Measurements from ENCODE around the gene PIRT.

The PIRT gene

GRCh38 chr17:10837921-10838320 is at the start of gene PIRT:
TSS of gene PIRT (minus strand) at chr17:10838087. CDS start at chr17:10825645, 12,442 bp downstream.
- CTCF ChIA-PET, result no interaction called here
- no peak within 1 kb of the TSS for H3K27ac ChIP-seq
- POLR2A ChIA-PET (ENCODE audit: low non-redundant PET), result no interaction called here
- DNase-seq (ENCODE audit: low spot score), result no peak
- TF ChIP-seq CTCF (conservative IDR thresholded peaks at IDR 0.05; ENCODE audit: low read depth), result no peak

- no peak for TF ChIP-seq CTCF (conservative IDR thresholded peaks at IDR 0.05; ENCODE audit: low read depth)
- DNase-seq (ENCODE audit: low spot score), result no peak
- H3K27ac ChIP-seq, result no peak overlapping the region
- ChIA-PET CTCF (interaction anchor here (0.6 kb wide), 1 partner anchor 181 kb away, joined by 3 read pairs; no protein-coding TSS in a partner anchor), POLR2A (ENCODE audit: low non-redundant PET) (no interaction called here)
These were observed 44.1 kb upstream of the PIRT start for GRCh38 chr17:10881959-10882358.

GRCh38 chr17:10879190-10879836 is 41.4 kb upstream of the PIRT start:
- H3K27ac ChIP-seq, result no peak overlapping the region
- POLR2A ChIA-PET (ENCODE audit: low non-redundant PET), result no interaction called here
- TF ChIP-seq CTCF (conservative IDR thresholded peaks at IDR 0.05; ENCODE audit: low read depth), result no peak
- DNase-seq (ENCODE audit: low spot score), result no peak
- CTCF ChIA-PET, result interaction anchor here (0.7 kb wide), 1 partner anchor 1165 kb away, joined by 4 read pairs; no protein-coding TSS in a partner anchor

- TF ChIP-seq CTCF (conservative IDR thresholded peaks at IDR 0.05; ENCODE audit: low read depth), result peak; percentile 48
- ChIA-PET CTCF (interaction anchor here (0.5 to 2.4 kb wide), 12 partner anchors 9 to 1059 kb away, joined by 3 to 7 read pairs (median 4); no protein-coding TSS in a partner anchor), POLR2A (ENCODE audit: low non-redundant PET) (no interaction called here)
- no peak overlapping the region for H3K27ac ChIP-seq
- DNase-seq (ENCODE audit: low spot score), result peak; percentile 46
These were observed 38.2 kb upstream of the PIRT start for GRCh38 chr17:10875984-10876555.

GRCh38 chr17:10875430-10875851 is 37.6 kb upstream of the PIRT start:
- TF ChIP-seq CTCF (conservative IDR thresholded peaks at IDR 0.05; ENCODE audit: low read depth), result no peak
- ChIA-PET POLR2A (ENCODE audit: low non-redundant PET) (no interaction called here), CTCF (interaction anchor here (0.5 to 2.4 kb wide), 10 partner anchors 9 to 1060 kb away, joined by 3 to 7 read pairs (median 5); no protein-coding TSS in a partner anchor)
- H3K27ac ChIP-seq, result no peak overlapping the region
- peak; percentile 7 for DNase-seq (ENCODE audit: low spot score)

- CTCF ChIA-PET, result interaction anchor here (0.7 kb wide), 1 partner anchor 229 kb away, joined by 3 read pairs; no protein-coding TSS in a partner anchor
- POLR2A ChIA-PET (ENCODE audit: low non-redundant PET), result no interaction called here
These were observed 34.0 kb upstream of the PIRT start for GRCh38 chr17:10871914-10872313.

More at GRCh38 chr17:10871914-10872313, 34.0 kb upstream of the PIRT start:
- no peak for DNase-seq (ENCODE audit: low spot score)
- H3K27ac ChIP-seq, result no peak overlapping the region
- TF ChIP-seq CTCF (conservative IDR thresholded peaks at IDR 0.05; ENCODE audit: low read depth), result no peak
